Activated CD8-positive, alpha-beta T cell treated with anti-CD3 and anti-CD28 coated beads, Interleukin-2, amount 10 ng/mL, durations not matched to agents 7 days and 5 days (primary cell): ENCODE results near the gene ANKHD1. TPM values are rescaled to one million over a fixed set of nuclear protein-coding genes. Genes with fewer than 3 reads are reported as not detected.
A peak's percentile ranks its signal among the peaks of the same experiment; 100 is the strongest.
"Not testable (repeated sequence)": the region's sequence is repeated elsewhere in the genome, so short reads cannot be mapped to it uniquely, and the experiment has no call there.

ENCODE experiments used
- ATAC-seq: fragments of 150-1000 bp; cut with Tn5 transposase; one replicate; pipeline ENCODE4 v1.10.0; 2021; ENCODE audit warnings: moderate library complexity
- CTCF ChIA-PET: fragments of 350-600 bp; sonication (Branson Sonifier 250); formaldehyde crosslinking; loops from one replicate; lab custom pipeline; 2021; ENCODE audit warnings: antibody characterized with exemption; lab: Charles Lee
- POLR2A ChIA-PET: fragments of 350-600 bp; sonication (Branson Sonifier 250); formaldehyde crosslinking; loops from one replicate; lab custom pipeline; 2021; ENCODE audit warnings: antibody characterized with exemption; lab: Charles Lee
- DNase-seq: peaks from one replicate; pipeline ENCODE4 v3.0.0-alpha.2; 2020
- H3K27ac Mint-ChIP-seq: one replicate; pipeline ENCODE4 v1.8.0; 2021; ENCODE audit warnings: mild to moderate bottlenecking, mixed read lengths
- H3K27me3 Mint-ChIP-seq: one replicate; pipeline ENCODE4 v1.8.0; 2021; ENCODE audit warnings: low read depth, mixed read lengths
- H3K36me3 Mint-ChIP-seq: one replicate; pipeline ENCODE4 v1.8.0; 2021; ENCODE audit warnings: low read depth, mixed read lengths
- H3K4me1 Mint-ChIP-seq: one replicate; pipeline ENCODE4 v1.8.0; 2021; ENCODE audit warnings: low read depth, mixed read lengths
- H3K4me3 Mint-ChIP-seq: one replicate; pipeline ENCODE4 v1.8.0; 2021; ENCODE audit warnings: mild to moderate bottlenecking, mixed read lengths
- H3K9me3 Mint-ChIP-seq: one replicate; pipeline ENCODE4 v1.8.0; 2022; ENCODE audit warnings: mixed read lengths; ENCODE audit not compliant: insufficient read depth
- microRNA-seq: library from miRNA; unstranded; fragments of <30 nt; microRNA quantifications from one replicate; pipeline ENCODE4 v1.2.0, GENCODE V29; 2022
- total RNA-seq, 2 experiments: library from RNA; stranded (reverse); gene quantifications; one replicate each; pipeline ENCODE4 v1.2.3, GENCODE V29; 2021

Gene ANKHD1
- total RNA-seq, 2 experiments from 2014 or later: 108 to 112 TPM

DNA sequence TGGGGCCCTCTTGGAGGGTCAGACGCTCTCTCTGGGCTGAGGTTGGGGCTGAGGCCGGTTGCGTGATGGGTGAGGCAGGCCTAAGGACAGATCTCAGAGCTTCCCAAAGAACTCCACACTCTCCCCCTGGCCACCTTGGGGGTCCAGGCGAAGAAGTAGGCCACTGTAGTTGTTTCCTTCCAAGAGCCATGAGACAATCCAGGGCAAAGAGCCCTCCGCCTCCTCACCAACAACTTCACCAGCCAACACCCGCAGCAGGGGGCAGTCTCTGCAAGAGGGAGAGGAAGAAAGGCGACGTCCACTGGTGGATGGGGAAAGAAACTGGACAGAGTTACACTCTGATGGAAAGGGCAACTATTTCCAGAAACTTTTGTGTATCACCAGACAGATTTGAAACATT, 173.7 kb downstream of the ANKHD1 start:
- ATAC-seq (no peak), DNase-seq (no peak)
- Mint-ChIP-seq H3K4me1 (peaks cover 10% of the 10 kb centered on the region), H3K4me3 (no peak overlapping the region), H3K9me3 (no peaks in the 10 kb centered on the region), H3K27ac (no peak overlapping the region), H3K27me3 (no peaks in the 10 kb centered on the region), H3K36me3 (peaks cover 11% of the 10 kb centered on the region)
- ChIA-PET POLR2A (no interaction called here), CTCF (interaction anchor here (1.5 kb wide), 1 partner anchor 27 kb away, joined by 3 read pairs; the partner anchor contains the start of gene EIF4EBP3)

DNA sequence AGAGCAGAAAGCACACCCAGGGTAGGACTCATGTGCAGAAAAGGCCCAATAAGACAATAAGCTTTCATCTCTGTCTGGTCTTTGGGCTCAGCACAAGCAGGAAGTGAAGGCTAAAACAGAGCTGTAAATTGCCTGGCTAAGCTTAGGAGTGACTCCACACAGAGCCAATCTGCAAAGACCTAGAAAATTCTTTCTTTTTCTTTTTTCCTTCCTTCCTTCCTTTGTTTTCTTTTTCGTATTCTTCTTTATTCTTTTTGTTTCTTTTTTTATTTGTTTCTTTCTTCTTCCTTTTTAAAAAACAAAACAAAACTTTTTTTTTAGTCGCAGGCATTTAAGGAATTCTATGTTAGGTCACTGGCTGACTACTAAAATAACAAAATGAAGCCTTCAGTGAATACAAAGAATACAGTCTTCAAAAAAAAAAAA, 175.2 kb downstream of the ANKHD1 start:
- peaks cover 12% of the 10 kb centered on the region for H3K27me3 Mint-ChIP-seq
- DNase-seq (no peak), ATAC-seq (peak; percentile 79)
- no peaks in the 10 kb centered on the region for H3K9me3 Mint-ChIP-seq
- CTCF ChIA-PET: interaction anchor here (1.0 to 1.7 kb wide), 5 partner anchors 29 to 225 kb away, joined by 3 to 6 read pairs (median 3); partner anchors contain the start of genes CD14 and EIF4EBP3
- no peak overlapping the region for H3K27ac Mint-ChIP-seq
- H3K4me3 Mint-ChIP-seq: no peak overlapping the region
- POLR2A ChIA-PET: no interaction called here
- peaks cover 3% of the 10 kb centered on the region for H3K36me3 Mint-ChIP-seq
- H3K4me1 Mint-ChIP-seq: peaks cover 9% of the 10 kb centered on the region

DNA sequence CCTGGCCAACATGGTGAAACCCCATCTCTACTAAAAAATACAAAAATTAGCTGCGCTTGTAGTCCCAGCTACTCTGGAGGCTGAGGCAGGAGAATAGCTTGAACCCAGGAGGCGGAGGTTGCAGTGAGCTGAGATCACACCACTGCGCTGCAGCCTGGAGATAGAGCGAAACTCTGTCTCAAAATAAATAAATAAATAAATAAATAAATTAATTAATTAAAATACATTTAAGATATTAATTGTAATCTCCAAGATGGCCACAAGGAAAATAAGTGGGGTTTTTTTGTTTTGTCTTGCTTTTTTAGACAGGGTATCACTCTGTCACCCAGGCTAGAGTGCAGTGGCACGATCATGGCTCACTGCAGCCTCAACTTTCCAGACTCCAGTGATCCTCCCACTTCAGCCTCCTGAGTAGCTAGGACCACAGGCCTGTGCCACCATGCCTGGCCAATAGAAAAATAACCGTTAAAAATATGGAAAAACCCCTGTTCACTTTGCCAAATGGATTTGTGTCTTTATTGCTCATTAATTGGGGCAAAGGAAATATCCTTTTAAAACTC, 177.6 kb downstream of the ANKHD1 start:
- CTCF ChIA-PET: interaction anchor here (0.6 to 1.2 kb wide), 2 partner anchors 10 to 47 kb away, joined by 3 to 4 read pairs; no protein-coding TSS in a partner anchor
- peaks cover 18% of the 10 kb centered on the region for H3K27me3 Mint-ChIP-seq
- POLR2A ChIA-PET: not testable (repeated sequence)

DNA sequence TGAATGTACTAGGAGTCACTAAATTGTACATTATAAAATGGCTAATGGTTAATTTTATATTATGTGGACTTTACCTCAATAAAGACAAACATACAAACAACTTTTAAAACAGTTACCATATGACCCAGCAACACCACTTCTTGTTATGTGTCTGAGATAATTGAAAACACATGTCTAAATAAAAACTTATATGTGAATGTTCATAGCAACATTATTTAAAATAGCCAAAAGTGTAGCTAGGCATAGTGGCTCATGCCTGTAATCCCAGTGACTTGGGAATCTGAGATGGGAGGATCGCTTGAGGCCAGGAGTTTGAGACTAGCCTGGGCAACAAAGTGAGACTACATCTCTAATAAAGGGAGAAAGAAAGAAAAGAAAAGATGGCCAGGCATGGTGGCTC, 185.9 kb downstream of the ANKHD1 start:
- no peaks in the 10 kb centered on the region for H3K36me3 Mint-ChIP-seq
- ChIA-PET POLR2A (no interaction called here), CTCF (no interaction called here)
- peaks cover 4% of the 10 kb centered on the region for H3K4me1 Mint-ChIP-seq
- H3K27ac Mint-ChIP-seq: no peak overlapping the region
- no peak for DNase-seq
- ATAC-seq: no peak
- no peak overlapping the region for H3K4me3 Mint-ChIP-seq
- no peaks in the 10 kb centered on the region for H3K9me3 Mint-ChIP-seq
- peaks cover 5% of the 10 kb centered on the region for H3K27me3 Mint-ChIP-seq

More for the DNA sequence above, 177.6 kb downstream of the ANKHD1 start:
- H3K4me3 Mint-ChIP-seq, H3K27ac Mint-ChIP-seq, DNase-seq, H3K9me3 Mint-ChIP-seq, ATAC-seq, H3K4me1 Mint-ChIP-seq, H3K36me3 Mint-ChIP-seq: not testable (repeated sequence)

DNA sequence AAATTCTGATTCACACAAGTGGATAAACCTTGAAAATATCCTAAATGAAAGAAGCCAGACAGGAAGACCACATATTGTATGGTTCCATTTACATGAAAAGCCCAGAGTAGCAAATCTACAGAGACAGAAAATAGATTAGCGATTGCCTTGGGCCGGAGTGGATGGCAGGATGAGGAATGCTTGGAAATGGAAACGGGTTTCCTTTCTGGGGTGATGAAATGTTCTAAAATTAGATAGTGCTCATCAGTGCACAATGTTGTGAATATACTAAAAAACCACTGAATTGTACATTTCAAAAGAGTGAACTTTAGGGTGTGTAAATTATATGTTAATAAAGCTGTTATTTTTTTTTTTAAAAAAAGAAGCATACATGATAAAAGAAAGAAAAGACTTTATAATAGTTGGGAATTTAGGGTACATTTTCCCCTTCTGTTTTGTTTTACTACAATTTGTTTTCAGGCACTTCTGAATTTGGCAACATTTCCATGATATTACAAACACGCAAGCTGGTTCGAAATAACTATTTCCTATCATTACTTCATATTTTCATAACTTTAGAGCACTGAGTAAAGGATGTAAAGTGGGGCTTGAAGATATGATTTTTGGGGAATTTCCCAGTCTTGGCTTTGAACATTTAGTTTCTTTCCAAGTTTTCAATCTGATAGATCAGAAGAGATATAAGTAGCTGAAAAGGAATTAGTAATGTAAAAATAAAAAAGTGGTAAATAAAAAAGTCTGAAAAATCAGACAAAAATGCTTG, 186.9 kb downstream of the ANKHD1 start:
- peaks cover 4% of the 10 kb centered on the region for H3K4me1 Mint-ChIP-seq
- CTCF ChIA-PET: interaction anchor here (0.8 to 1.5 kb wide), 2 partner anchors 216 to 237 kb away, joined by 3 read pairs; no protein-coding TSS in a partner anchor
- DNase-seq: no peak

More for the DNA sequence above, 186.9 kb downstream of the ANKHD1 start:
- Mint-ChIP-seq H3K27me3 (peaks cover 3% of the 10 kb centered on the region), H3K27ac (no peak overlapping the region), H3K4me3 (no peak overlapping the region), H3K36me3 (no peaks in the 10 kb centered on the region), H3K9me3 (no peaks in the 10 kb centered on the region)
- ATAC-seq: no peak
- POLR2A ChIA-PET: no interaction called here

Small RNA genes within 50 kb of the gene (microRNA-seq; reads per million reads assigned to microRNA genes)
- not detected for gene MIR6831

Other genes with a start within 250 kb of the ANKHD1 start
- 10 to 100 TPM; 10.5 to 12.2 TPM for gene CYSTM1, start 226.6 kb upstream of the ANKHD1 start, total RNA-seq
- 10 to 100 TPM; 62.4 to 64.7 TPM for gene PFDN1, start 98.7 kb upstream of the ANKHD1 start, total RNA-seq
- gene HBEGF, start 55.2 kb upstream of the ANKHD1 start, total RNA-seq: 10 to 100 TPM; 12.6 to 13.5 TPM
- under 1 TPM; 0.13 to 0.16 TPM for gene SLC4A9, start 41.6 kb upstream of the ANKHD1 start, total RNA-seq
- gene EIF4EBP3, start 145.8 kb downstream of the ANKHD1 start, total RNA-seq: 1 to 10 TPM; 7.4 to 8.6 TPM
- 10 to 100 TPM; 42.7 to 43.4 TPM for gene SRA1, start 155.6 kb downstream of the ANKHD1 start, total RNA-seq
- 10 to 100 TPM; 24.1 to 25.0 TPM for gene APBB3, start 162.8 kb downstream of the ANKHD1 start, total RNA-seq
- 10 to 100 TPM; 88.9 to 98.2 TPM for gene SLC35A4, start 163.0 kb downstream of the ANKHD1 start, total RNA-seq
- under 1 TPM; 0.42 to 0.45 TPM for gene CD14, start 231.3 kb downstream of the ANKHD1 start, total RNA-seq
- gene TMCO6, start 237.6 kb downstream of the ANKHD1 start, total RNA-seq: 10 to 100 TPM; 30.5 to 36.5 TPM
- gene NDUFA2, start 245.8 kb downstream of the ANKHD1 start, total RNA-seq: 10 to 100 TPM; 81.6 to 84.0 TPM
- 100 to 1,000 TPM in 1 of 2 experiments, 10 to 100 TPM in 1; 92.1 to 104 TPM for gene IK, start 246.0 kb downstream of the ANKHD1 start, total RNA-seq